ENCODE data around the gene SCCPDH.

The SCCPDH gene

DNA sequence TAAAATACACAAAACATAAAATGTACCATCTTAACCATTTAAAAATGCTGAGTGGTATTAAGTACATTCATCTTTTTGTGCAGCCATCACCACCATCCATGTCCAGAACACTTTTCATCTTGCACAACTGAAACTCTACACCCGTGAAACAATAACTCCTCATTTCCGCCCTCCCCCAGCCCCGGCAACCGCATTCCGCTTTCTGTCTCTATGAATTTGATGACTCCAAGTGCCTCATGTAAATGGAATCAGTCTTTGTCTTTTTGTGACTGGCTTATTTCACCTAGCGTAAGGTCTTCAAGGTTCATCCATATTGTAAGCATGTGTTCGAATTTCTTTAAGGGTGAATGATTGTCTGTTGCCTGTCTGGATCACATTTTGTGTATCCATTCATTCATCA is 37.2 kb downstream of the SCCPDH start:
- no peaks in the 10 kb centered on the region; the same call in 1 of the 2 replicates for H3F3A ChIP-seq (ENCODE audit: control insufficient read depth, insufficient read depth)
- no peaks in the 10 kb centered on the region for H3K79me2 ChIP-seq (ENCODE audit: control insufficient read depth, low read length)
- H3K9me3 ChIP-seq (ENCODE audit: control insufficient read depth, insufficient read depth, low read length): no peaks in the 10 kb centered on the region
- H3K9me2 ChIP-seq (replicated peaks; ENCODE audit: control insufficient read depth, low read length): no peaks in the 10 kb centered on the region
- no peak overlapping the region for H3K4me2 ChIP-seq (ENCODE audit: low read length)
- H3K27me3 ChIP-seq (ENCODE audit: control insufficient read depth, low read length): no peaks in the 10 kb centered on the region
- no peak overlapping the region for H3K4me3 ChIP-seq (ENCODE audit: low read length)
- TF ChIP-seq EZH2phosphoT487 (IDR thresholded peaks at IDR 0.05; ENCODE audit: borderline replicate concordance, low read length): no peak
- no peak for TF ChIP-seq CTCF (IDR thresholded peaks at IDR 0.05; ENCODE audit: low read depth, low read length, poor library complexity, severe bottlenecking)
- peaks cover 51% of the 10 kb centered on the region for H3K36me3 ChIP-seq (ENCODE audit: control insufficient read depth, low read length)
- peaks cover 30% of the 10 kb centered on the region for H3K4me1 ChIP-seq (ENCODE audit: control insufficient read depth, low read length)
- no peaks in the 10 kb centered on the region for H4K20me1 ChIP-seq (ENCODE audit: control insufficient read depth, insufficient read depth, low read depth, low read length)
- H3K27ac ChIP-seq (ENCODE audit: low read depth, low read length): no peak overlapping the region

DNA sequence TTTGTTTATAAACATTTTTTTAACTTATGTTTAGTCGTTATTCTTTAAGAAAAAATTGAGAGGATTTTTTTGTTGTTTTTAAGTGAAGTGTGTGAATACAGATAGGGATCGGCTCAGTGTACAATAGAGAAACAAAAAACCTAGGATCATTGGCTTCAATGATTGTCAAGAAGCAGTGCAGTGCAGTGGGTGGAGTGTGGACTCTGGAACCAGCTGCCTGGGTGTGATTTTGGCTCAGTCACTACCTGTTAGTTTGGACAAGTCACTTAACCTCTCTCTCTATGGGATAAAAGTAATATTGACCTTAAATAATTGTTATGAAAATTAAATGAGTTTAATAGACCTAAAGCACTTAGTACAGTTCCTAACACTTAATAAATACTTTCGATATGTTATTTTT is 41.3 kb downstream of the SCCPDH start:
- H3K36me3 ChIP-seq (ENCODE audit: control insufficient read depth, low read length): peaks cover 54% of the 10 kb centered on the region
- H3K27ac ChIP-seq (ENCODE audit: low read depth, low read length): no peak overlapping the region
- H3K4me3 ChIP-seq (ENCODE audit: low read length): no peak overlapping the region

DNA sequence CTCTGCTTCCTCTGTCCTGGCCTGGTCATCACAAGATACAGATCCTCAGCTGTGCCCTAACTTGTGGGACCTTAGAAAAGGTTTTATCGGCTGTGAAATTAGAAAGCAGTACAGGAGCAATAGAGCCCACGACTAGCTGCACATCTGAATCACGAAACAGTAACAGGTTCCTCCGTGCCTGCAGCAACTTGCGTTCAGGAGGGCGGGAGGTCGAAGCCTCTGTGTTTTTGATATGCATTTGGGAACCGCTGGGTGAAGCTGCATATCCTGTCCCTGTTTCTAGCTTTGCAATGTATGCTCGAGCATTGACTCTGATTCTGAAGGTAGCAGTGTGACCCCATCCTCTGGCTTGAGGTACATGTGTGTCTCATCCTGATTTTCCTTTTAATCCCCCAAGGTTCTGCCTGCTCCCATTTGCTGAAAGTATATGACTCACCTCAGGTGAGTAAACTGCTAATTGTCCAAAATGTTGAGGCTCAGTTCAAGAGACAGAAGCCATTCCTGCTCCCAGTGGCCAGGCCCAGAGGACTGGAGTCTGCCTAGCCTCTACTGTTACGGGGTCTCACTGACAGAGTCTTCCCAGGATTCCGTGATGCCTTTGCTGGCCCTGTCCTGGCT is 44.3 kb downstream of the SCCPDH start:
- H3K27me3 ChIP-seq (ENCODE audit: control insufficient read depth, low read length): no peaks in the 10 kb centered on the region
- no peak overlapping the region for H3K4me3 ChIP-seq (ENCODE audit: low read length)
- H3K9me2 ChIP-seq (replicated peaks; ENCODE audit: control insufficient read depth, low read length): no peaks in the 10 kb centered on the region
- H3K79me2 ChIP-seq (ENCODE audit: control insufficient read depth, low read length): no peaks in the 10 kb centered on the region
- TF ChIP-seq EZH2phosphoT487 (IDR thresholded peaks at IDR 0.05; ENCODE audit: borderline replicate concordance, low read length) (no peak), CTCF (IDR thresholded peaks at IDR 0.05; ENCODE audit: low read depth, low read length, poor library complexity, severe bottlenecking) (no peak)
- H3K36me3 ChIP-seq (ENCODE audit: control insufficient read depth, low read length): peaks cover 50% of the 10 kb centered on the region
- no peaks in the 10 kb centered on the region for H3K9me3 ChIP-seq (ENCODE audit: control insufficient read depth, insufficient read depth, low read length)
- peaks cover 6% of the 10 kb centered on the region for H3F3A ChIP-seq (ENCODE audit: control insufficient read depth, insufficient read depth)
- peaks cover 26% of the 10 kb centered on the region for H3K4me1 ChIP-seq (ENCODE audit: control insufficient read depth, low read length)
- no peak overlapping the region for H3K4me2 ChIP-seq (ENCODE audit: low read length)
- no peaks in the 10 kb centered on the region for H4K20me1 ChIP-seq (ENCODE audit: control insufficient read depth, insufficient read depth, low read depth, low read length)
- no peak overlapping the region for H3K27ac ChIP-seq (ENCODE audit: low read depth, low read length)

More for the DNA sequence above, 41.3 kb downstream of the SCCPDH start:
- TF ChIP-seq CTCF (IDR thresholded peaks at IDR 0.05; ENCODE audit: low read depth, low read length, poor library complexity, severe bottlenecking) (no peak), EZH2phosphoT487 (IDR thresholded peaks at IDR 0.05; ENCODE audit: borderline replicate concordance, low read length) (no peak)
- Histone ChIP-seq H3K27me3 (ENCODE audit: control insufficient read depth, low read length) (no peaks in the 10 kb centered on the region), H3K79me2 (ENCODE audit: control insufficient read depth, low read length) (no peaks in the 10 kb centered on the region), H4K20me1 (ENCODE audit: control insufficient read depth, insufficient read depth, low read depth, low read length) (no peaks in the 10 kb centered on the region), H3K4me2 (ENCODE audit: low read length) (no peak overlapping the region), H3K9me3 (ENCODE audit: control insufficient read depth, insufficient read depth, low read length) (no peaks in the 10 kb centered on the region), H3K9me2 (replicated peaks; ENCODE audit: control insufficient read depth, low read length) (no peaks in the 10 kb centered on the region), H3F3A (ENCODE audit: control insufficient read depth, insufficient read depth) (no peaks in the 10 kb centered on the region), H3K4me1 (ENCODE audit: control insufficient read depth, low read length) (no peaks in the 10 kb centered on the region)
